ENCODE measurements around the gene TGM3. TPM values are rescaled to one million over a fixed set of nuclear protein-coding genes. Genes with fewer than 3 reads are reported as not detected.
"Not testable (repeated sequence)": the region's sequence is repeated elsewhere in the genome, so short reads cannot be mapped to it uniquely, and the experiment has no call there.

TGM3 gene
- polyA plus RNA-seq, 1 donor (not counting 4 experiments of a cell fraction or from before 2014, with no cell fraction given) = 0.08 TPM

- Histone ChIP-seq H3K9ac (ENCODE audit: control insufficient read depth, extremely low read depth, insufficient read depth, low read length) (no peak overlapping the region), H3K9me3 (ENCODE audit: control insufficient read depth, low read depth, low read length) (no peaks in the 10 kb centered on the region), H3K36me3 (ENCODE audit: control insufficient read depth in 2 of 2, extremely low read depth in 1 of 2, insufficient read depth in 2 of 2, low read length in 2 of 2) (no peaks in the 10 kb centered on the region), H3K79me2 (ENCODE audit: control insufficient read depth, insufficient read depth, low read length) (no peaks in the 10 kb centered on the region), H3K4me3 (ENCODE audit: control insufficient read depth in 2 of 3, extremely low read depth in 1 of 3, insufficient read depth in 2 of 3, low read depth in 1 of 3, low read length in 3 of 3) (no peak overlapping the region), H3K4me2 (ENCODE audit: control insufficient read depth, extremely low read depth, insufficient read depth, low read depth, low read length) (no peak overlapping the region), H2AFZ (ENCODE audit: control insufficient read depth, low read length) (no peak overlapping the region), H3K27ac (ENCODE audit: control insufficient read depth, insufficient read depth, low read length) (no peak overlapping the region), H3K4me1 (ENCODE audit: control insufficient read depth, extremely low read depth, insufficient read depth, low read length) (peaks cover 6% of the 10 kb centered on the region), H3K27me3 (ENCODE audit: control insufficient read depth, extremely low read depth, insufficient read depth, low read length) (no peaks in the 10 kb centered on the region), H3K9me1 (ENCODE audit: control insufficient read depth, extremely low read depth, insufficient read depth, low read length) (no peaks in the 10 kb centered on the region), H4K20me1 (ENCODE audit: control insufficient read depth, extremely low read depth, insufficient read depth, low read length) (no peaks in the 10 kb centered on the region)
- DNase-seq (ENCODE audit: low read depth, low spot score) (no peak), FAIRE-seq (no peak)
- TF ChIP-seq CTCF (optimal IDR thresholded peaks at IDR 0.05 in 1 of 3, IDR thresholded peaks at IDR 0.05 in 1 of 3, conservative IDR thresholded peaks at IDR 0.05 in 1 of 3; ENCODE audit: extremely low read depth in 1 of 3, insufficient read depth in 2 of 3, low read length in 3 of 3) (no peak), EZH2 (IDR thresholded peaks at IDR 0.05; ENCODE audit: low read length) (no peak)
- dilution Hi-C loops (cut with MboI; ENCODE audit: extremely low pct_ligation_motif_present, low sequenced_read_pairs) = no loop called here
Observed at GRCh38 chr20:2261046-2261485, 34.7 kb upstream of the TGM3 start.

GRCh38 chr20:2261629-2262028 lies 34.2 kb upstream of the TGM3 start:
- Histone ChIP-seq H3K27me3 (ENCODE audit: control insufficient read depth, extremely low read depth, insufficient read depth, low read length) (no peaks in the 10 kb centered on the region), H3K9me1 (ENCODE audit: control insufficient read depth, extremely low read depth, insufficient read depth, low read length) (no peaks in the 10 kb centered on the region), H3K4me1 (ENCODE audit: control insufficient read depth, extremely low read depth, insufficient read depth, low read length) (peaks cover 6% of the 10 kb centered on the region), H3K9me3 (ENCODE audit: control insufficient read depth, low read depth, low read length) (no peaks in the 10 kb centered on the region), H3K9ac (ENCODE audit: control insufficient read depth, extremely low read depth, insufficient read depth, low read length) (no peak overlapping the region), H3K4me3 (ENCODE audit: control insufficient read depth in 2 of 3, extremely low read depth in 1 of 3, insufficient read depth in 2 of 3, low read depth in 1 of 3, low read length in 3 of 3) (no peak overlapping the region), H3K27ac (ENCODE audit: control insufficient read depth, insufficient read depth, low read length) (no peak overlapping the region), H3K36me3 (ENCODE audit: control insufficient read depth in 2 of 2, extremely low read depth in 1 of 2, insufficient read depth in 2 of 2, low read length in 2 of 2) (no peaks in the 10 kb centered on the region), H4K20me1 (ENCODE audit: control insufficient read depth, extremely low read depth, insufficient read depth, low read length) (no peaks in the 10 kb centered on the region), H2AFZ (ENCODE audit: control insufficient read depth, low read length) (no peak overlapping the region), H3K79me2 (ENCODE audit: control insufficient read depth, insufficient read depth, low read length) (no peaks in the 10 kb centered on the region), H3K4me2 (ENCODE audit: control insufficient read depth, extremely low read depth, insufficient read depth, low read depth, low read length) (no peak overlapping the region)
- DNase-seq (ENCODE audit: low read depth, low spot score) (no peak), FAIRE-seq (no peak)
- dilution Hi-C loops (cut with MboI; ENCODE audit: extremely low pct_ligation_motif_present, low sequenced_read_pairs) = no loop called here
- TF ChIP-seq EZH2 (IDR thresholded peaks at IDR 0.05; ENCODE audit: low read length) = no peak

DNA sequence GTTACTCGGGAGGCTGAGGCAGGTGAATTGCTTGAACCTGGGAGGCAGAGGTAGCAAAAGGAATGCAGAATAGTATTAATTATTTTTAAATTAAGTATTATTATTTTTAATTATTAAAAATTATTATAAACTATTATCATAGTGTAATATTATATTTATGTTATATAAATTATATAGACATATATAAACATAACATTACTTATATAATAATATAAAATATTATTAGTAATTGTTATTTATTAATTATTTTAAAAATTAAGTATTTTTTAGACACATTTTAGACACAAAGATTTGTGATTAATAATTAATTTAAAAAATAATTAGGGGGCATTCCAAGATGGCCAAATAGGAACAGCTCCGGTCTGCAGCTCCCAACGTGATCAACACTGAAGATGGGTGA lies 31.7 kb upstream of the TGM3 start:
- no peak for DNase-seq (ENCODE audit: low read depth, low spot score)
- H3K4me2 ChIP-seq (ENCODE audit: control insufficient read depth, extremely low read depth, insufficient read depth, low read depth, low read length) = no peak overlapping the region
- no peak for FAIRE-seq
- no peaks in the 10 kb centered on the region for H3K27me3 ChIP-seq (ENCODE audit: control insufficient read depth, extremely low read depth, insufficient read depth, low read length)
- no peaks in the 10 kb centered on the region for H3K9me3 ChIP-seq (ENCODE audit: control insufficient read depth, low read depth, low read length)
- no peaks in the 10 kb centered on the region for H4K20me1 ChIP-seq (ENCODE audit: control insufficient read depth, extremely low read depth, insufficient read depth, low read length)
- no peak overlapping the region for H3K27ac ChIP-seq (ENCODE audit: control insufficient read depth, insufficient read depth, low read length)
- H2AFZ ChIP-seq (ENCODE audit: control insufficient read depth, low read length) = peak overlapping the region; percentile 72
- no peak overlapping the region for H3K4me3 ChIP-seq (ENCODE audit: control insufficient read depth in 2 of 3, extremely low read depth in 1 of 3, insufficient read depth in 2 of 3, low read depth in 1 of 3, low read length in 3 of 3)
- peaks cover 6% of the 10 kb centered on the region for H3K4me1 ChIP-seq (ENCODE audit: control insufficient read depth, extremely low read depth, insufficient read depth, low read length)
- no peaks in the 10 kb centered on the region for H3K79me2 ChIP-seq (ENCODE audit: control insufficient read depth, insufficient read depth, low read length)
- no peak overlapping the region for H3K9ac ChIP-seq (ENCODE audit: control insufficient read depth, extremely low read depth, insufficient read depth, low read length)
- no peaks in the 10 kb centered on the region for H3K9me1 ChIP-seq (ENCODE audit: control insufficient read depth, extremely low read depth, insufficient read depth, low read length)
- TF ChIP-seq EZH2 (IDR thresholded peaks at IDR 0.05; ENCODE audit: low read length) (no peak), CTCF (optimal IDR thresholded peaks at IDR 0.05 in 1 of 3, IDR thresholded peaks at IDR 0.05 in 1 of 3, conservative IDR thresholded peaks at IDR 0.05 in 1 of 3; ENCODE audit: extremely low read depth in 1 of 3, insufficient read depth in 2 of 3, low read length in 3 of 3) (no peak)
- dilution Hi-C loops (cut with MboI; ENCODE audit: extremely low pct_ligation_motif_present, low sequenced_read_pairs) = no loop called here
- H3K36me3 ChIP-seq (ENCODE audit: control insufficient read depth in 2 of 2, extremely low read depth in 1 of 2, insufficient read depth in 2 of 2, low read length in 2 of 2) = no peaks in the 10 kb centered on the region

DNA sequence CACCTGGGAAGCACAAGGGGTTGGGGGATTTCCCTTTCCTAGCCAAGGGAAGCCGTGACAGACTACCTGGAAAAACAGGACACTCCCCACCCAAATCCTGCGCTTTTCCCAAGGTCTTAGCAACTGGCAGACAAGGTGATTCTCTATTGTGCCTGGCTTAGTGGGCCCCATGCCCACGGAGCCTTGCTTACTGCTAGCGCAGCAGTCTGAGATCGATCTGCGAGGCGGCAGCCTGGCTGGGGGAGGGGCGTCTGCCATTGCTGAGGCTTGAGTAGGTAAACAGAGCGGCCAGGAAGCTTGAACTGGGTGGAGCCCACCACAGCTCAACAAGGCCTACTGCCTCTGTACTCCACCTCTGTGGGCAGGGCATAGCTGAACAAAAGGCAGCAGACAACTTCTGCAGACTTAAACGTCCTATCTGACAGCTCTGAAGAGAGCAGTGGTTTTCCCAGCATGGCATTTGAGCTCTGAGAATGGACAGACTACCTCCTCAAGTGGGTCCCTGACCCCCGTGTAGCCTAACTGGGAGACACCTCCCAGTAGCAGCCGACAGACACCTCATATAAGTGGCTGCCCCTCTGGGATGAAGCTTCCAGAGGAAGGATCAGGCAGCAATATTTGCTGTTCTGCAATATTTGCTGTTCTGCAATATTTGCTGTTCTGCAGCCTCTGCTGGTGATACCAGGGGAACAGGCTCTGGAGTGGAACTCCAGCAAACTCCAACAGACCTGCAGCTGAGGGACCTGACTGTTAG lies 31.0 kb upstream of the TGM3 start:
- H3K9ac ChIP-seq (ENCODE audit: control insufficient read depth, extremely low read depth, insufficient read depth, low read length); H3K9me3 ChIP-seq (ENCODE audit: control insufficient read depth, low read depth, low read length); dilution Hi-C loops (cut with MboI; ENCODE audit: extremely low pct_ligation_motif_present, low sequenced_read_pairs); FAIRE-seq; H3K4me3 ChIP-seq (ENCODE audit: control insufficient read depth in 2 of 3, extremely low read depth in 1 of 3, insufficient read depth in 2 of 3, low read depth in 1 of 3, low read length in 3 of 3); H3K36me3 ChIP-seq (ENCODE audit: control insufficient read depth in 2 of 2, extremely low read depth in 1 of 2, insufficient read depth in 2 of 2, low read length in 2 of 2); H3K79me2 ChIP-seq (ENCODE audit: control insufficient read depth, insufficient read depth, low read length); H3K9me1 ChIP-seq (ENCODE audit: control insufficient read depth, extremely low read depth, insufficient read depth, low read length); H3K27ac ChIP-seq (ENCODE audit: control insufficient read depth, insufficient read depth, low read length); H3K4me1 ChIP-seq (ENCODE audit: control insufficient read depth, extremely low read depth, insufficient read depth, low read length); H4K20me1 ChIP-seq (ENCODE audit: control insufficient read depth, extremely low read depth, insufficient read depth, low read length); H3K27me3 ChIP-seq (ENCODE audit: control insufficient read depth, extremely low read depth, insufficient read depth, low read length); DNase-seq (ENCODE audit: low read depth, low spot score): not testable (repeated sequence)
- peak overlapping the region; percentile 27 for H3K4me2 ChIP-seq (ENCODE audit: control insufficient read depth, extremely low read depth, insufficient read depth, low read depth, low read length)
- peak overlapping the region; percentile 72 for H2AFZ ChIP-seq (ENCODE audit: control insufficient read depth, low read length)
